Stimulated activated CD4-positive, alpha-beta T cell treated with anti-CD3 and anti-CD28 coated beads, Interleukin-1b, Interleukin-23, amount 100 ng/mL, for 1 hour (primary cell): ENCODE results near the gene MBD4.

ENCODE experiments used
- DNase-seq, 2 donors: peaks; one replicate each; pipeline ENCODE4 v3.0.0-alpha.2; 2020; ENCODE audit warnings: low read depth in 2 of 2

The MBD4 gene

GRCh38 chr3:129463094-129463493, 23.3 kb upstream of the MBD4 start:
- DNase-seq = no peak

- no peak for DNase-seq
Observed at GRCh38 chr3:129462361-129462968, 22.7 kb upstream of the MBD4 start.

GRCh38 chr3:129461461-129462146, 21.9 kb upstream of the MBD4 start:
- DNase-seq = no peak

GRCh38 chr3:129461022-129461421, 21.3 kb upstream of the MBD4 start:
- no peak for DNase-seq

GRCh38 chr3:129460572-129460971, 20.8 kb upstream of the MBD4 start:
- no peak for DNase-seq

- DNase-seq = no peak
Observed at GRCh38 chr3:129460155-129460554, 20.4 kb upstream of the MBD4 start.

- DNase-seq = no peak
Observed at GRCh38 chr3:129453732-129454131, 14.0 kb upstream of the MBD4 start.

- DNase-seq = no peak
Observed at GRCh38 chr3:129449279-129450115, 9.7 kb upstream of the MBD4 start.

- DNase-seq = no peak
Observed at GRCh38 chr3:129448186-129448895, 8.6 kb upstream of the MBD4 start.

GRCh38 chr3:129446926-129447325, 7.2 kb upstream of the MBD4 start:
- no peak for DNase-seq

- DNase-seq = no peak
Observed at GRCh38 chr3:129445471-129445870, 5.7 kb upstream of the MBD4 start.

- no peak for DNase-seq
Observed at GRCh38 chr3:129442947-129443346, 3.2 kb upstream of the MBD4 start.

- no peak for DNase-seq
Observed at GRCh38 chr3:129442486-129442885, 2.7 kb upstream of the MBD4 start.

GRCh38 chr3:129441782-129442181, 2.0 kb upstream of the MBD4 start:
- no peak for DNase-seq

- no peak for DNase-seq
Observed at GRCh38 chr3:129441215-129441614, 1.5 kb upstream of the MBD4 start.

GRCh38 chr3:129440618-129441190, 956 bp upstream of the MBD4 start:
- DNase-seq = no peak

GRCh38 chr3:129439226-129439816, 427 bp downstream of the MBD4 start:
- DNase-seq = peak; percentile 0 to 21

- no peak for DNase-seq
Observed at GRCh38 chr3:129435367-129435766, 4.4 kb downstream of the MBD4 start.

GRCh38 chr3:129434140-129434539, 5.6 kb downstream of the MBD4 start:
- DNase-seq = no peak

- no peak for DNase-seq
Observed at GRCh38 chr3:129433565-129433964, 6.2 kb downstream of the MBD4 start.

- no peak for DNase-seq
Observed at GRCh38 chr3:129432671-129433070, 7.1 kb downstream of the MBD4 start.
